ENCODE results near the gene DLGAP1.

DLGAP1 gene

GRCh38 chr18:3832025-3832638 is 623.0 kb downstream of the DLGAP1 start:
- no peak overlapping the region for H3K4me2 ChIP-seq (ENCODE audit: low read length)
- no peak overlapping the region for H3K9ac ChIP-seq (ENCODE audit: low read length)
- no peaks in the 10 kb centered on the region for H4K20me1 ChIP-seq (ENCODE audit: insufficient read depth, low read length)
- no peaks in the 10 kb centered on the region for H3F3A ChIP-seq (ENCODE audit: insufficient read depth, low read length)
- H3K4me3 ChIP-seq (ENCODE audit: low read depth, low read length, poor library complexity, severe bottlenecking) = no peak overlapping the region
- peaks cover 5% of the 10 kb centered on the region for H3K4me1 ChIP-seq (ENCODE audit: insufficient read depth, low read length, severe bottlenecking)
- H2AFZ ChIP-seq (ENCODE audit: low read length) = no peak overlapping the region
- H3K79me2 ChIP-seq (ENCODE audit: insufficient read depth, low read length) = no peaks in the 10 kb centered on the region
- no peaks in the 10 kb centered on the region for H3K9me2 ChIP-seq (ENCODE audit: low read depth, low read length)
- H3K27ac ChIP-seq (ENCODE audit: low read depth, low read length, poor library complexity, severe bottlenecking) = no peak overlapping the region
- TF ChIP-seq EZH2 (IDR thresholded peaks at IDR 0.05; ENCODE audit: borderline replicate concordance, low read length) (no peak), CTCF (IDR thresholded peaks at IDR 0.05; ENCODE audit: low read length) (no peak)
- no peaks in the 10 kb centered on the region for H3K27me3 ChIP-seq (ENCODE audit: insufficient read depth, low read length)
- H3K36me3 ChIP-seq (ENCODE audit: insufficient read depth, low read length) = no peaks in the 10 kb centered on the region
- no peaks in the 10 kb centered on the region for H3K9me3 ChIP-seq (ENCODE audit: low read length)

GRCh38 chr18:3830604-3831003 is 624.5 kb downstream of the DLGAP1 start:
- no peak overlapping the region for H3K27ac ChIP-seq (ENCODE audit: low read depth, low read length, poor library complexity, severe bottlenecking)
- no peak overlapping the region for H3K9ac ChIP-seq (ENCODE audit: low read length)
- H3K4me1 ChIP-seq (ENCODE audit: insufficient read depth, low read length, severe bottlenecking) = peaks cover 8% of the 10 kb centered on the region
- H3K9me3 ChIP-seq (ENCODE audit: low read length) = no peaks in the 10 kb centered on the region
- TF ChIP-seq EZH2 (IDR thresholded peaks at IDR 0.05; ENCODE audit: borderline replicate concordance, low read length) = no peak
- TF ChIP-seq CTCF (IDR thresholded peaks at IDR 0.05; ENCODE audit: low read length) = no peak
- no peaks in the 10 kb centered on the region for H3K36me3 ChIP-seq (ENCODE audit: insufficient read depth, low read length)
- no peaks in the 10 kb centered on the region for H3K27me3 ChIP-seq (ENCODE audit: insufficient read depth, low read length)
- no peak overlapping the region for H3K4me2 ChIP-seq (ENCODE audit: low read length)
- H3K9me2 ChIP-seq (ENCODE audit: low read depth, low read length) = no peaks in the 10 kb centered on the region
- no peaks in the 10 kb centered on the region for H4K20me1 ChIP-seq (ENCODE audit: insufficient read depth, low read length)
- no peak overlapping the region for H3K4me3 ChIP-seq (ENCODE audit: low read depth, low read length, poor library complexity, severe bottlenecking)
- no peak overlapping the region for H2AFZ ChIP-seq (ENCODE audit: low read length)
- H3F3A ChIP-seq (ENCODE audit: insufficient read depth, low read length) = no peaks in the 10 kb centered on the region
- no peaks in the 10 kb centered on the region for H3K79me2 ChIP-seq (ENCODE audit: insufficient read depth, low read length)

- no peaks in the 10 kb centered on the region for H3K9me3 ChIP-seq (ENCODE audit: low read length)
- H3F3A ChIP-seq (ENCODE audit: insufficient read depth, low read length) = no peaks in the 10 kb centered on the region
- H3K27ac ChIP-seq (ENCODE audit: low read depth, low read length, poor library complexity, severe bottlenecking) = no peak overlapping the region
- H3K9me2 ChIP-seq (ENCODE audit: low read depth, low read length) = no peaks in the 10 kb centered on the region
- no peaks in the 10 kb centered on the region; the same call in 1 of the 2 replicates for H3K36me3 ChIP-seq (ENCODE audit: insufficient read depth, low read length)
- peaks cover 8% of the 10 kb centered on the region for H3K4me1 ChIP-seq (ENCODE audit: insufficient read depth, low read length, severe bottlenecking)
- no peak overlapping the region for H3K4me3 ChIP-seq (ENCODE audit: low read depth, low read length, poor library complexity, severe bottlenecking)
- no peaks in the 10 kb centered on the region for H3K79me2 ChIP-seq (ENCODE audit: insufficient read depth, low read length)
- H4K20me1 ChIP-seq (ENCODE audit: insufficient read depth, low read length) = no peaks in the 10 kb centered on the region
- TF ChIP-seq EZH2 (IDR thresholded peaks at IDR 0.05; ENCODE audit: borderline replicate concordance, low read length) (no peak), CTCF (IDR thresholded peaks at IDR 0.05; ENCODE audit: low read length) (no peak)
- H3K27me3 ChIP-seq (ENCODE audit: insufficient read depth, low read length) = no peaks in the 10 kb centered on the region
- H2AFZ ChIP-seq (ENCODE audit: low read length) = no peak overlapping the region
- no peak overlapping the region for H3K9ac ChIP-seq (ENCODE audit: low read length)
- H3K4me2 ChIP-seq (ENCODE audit: low read length) = no peak overlapping the region
Observed at GRCh38 chr18:3827236-3827845, 627.8 kb downstream of the DLGAP1 start.

Data from OCI-LY1 (cell line).